Kidney glomerular epithelial cell (primary cell): ENCODE measurements around the gene SIN3A.
"Not testable (repeated sequence)": the region's sequence is repeated elsewhere in the genome, so short reads cannot be mapped to it uniquely, and the experiment has no call there.

ENCODE experiments used
- DNase-seq: peaks from one replicate; lab custom pipeline; 2025; lab: John Stamatoyannopoulos, UW

SIN3A gene

GRCh38 chr15:75333654-75334419, 117.7 kb downstream of the SIN3A start:
- DNase-seq, result not testable (repeated sequence)

DNA sequence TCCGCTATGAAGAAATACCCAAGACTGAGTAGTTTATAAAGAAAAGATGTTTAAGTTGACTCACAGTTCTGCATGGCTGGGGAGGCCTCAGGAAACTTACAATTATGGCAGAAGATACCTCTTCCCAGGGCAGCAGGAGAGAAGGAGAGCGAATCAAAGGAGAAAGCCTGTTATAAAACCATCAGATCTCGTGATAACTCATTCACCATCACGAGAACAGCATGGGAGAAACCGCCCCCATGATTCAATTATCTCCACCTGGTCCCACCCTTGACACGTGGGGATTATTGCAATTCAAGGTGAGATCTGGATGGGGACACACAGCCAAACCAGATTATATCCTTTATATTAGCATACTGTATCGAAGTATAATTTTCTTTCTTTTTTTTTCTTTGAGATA, 119.4 kb downstream of the SIN3A start:
- DNase-seq, result not testable (repeated sequence)

- no peak for DNase-seq
These were observed 121.9 kb downstream of the SIN3A start for GRCh38 chr15:75329571-75329970.

GRCh38 chr15:75328493-75329314, 122.8 kb downstream of the SIN3A start:
- DNase-seq, result no peak

GRCh38 chr15:75327491-75327890, 124.0 kb downstream of the SIN3A start:
- DNase-seq, result no peak

GRCh38 chr15:75327005-75327404, 124.5 kb downstream of the SIN3A start:
- no peak for DNase-seq

GRCh38 chr15:75325922-75326321, 125.6 kb downstream of the SIN3A start:
- DNase-seq, result no peak

DNA sequence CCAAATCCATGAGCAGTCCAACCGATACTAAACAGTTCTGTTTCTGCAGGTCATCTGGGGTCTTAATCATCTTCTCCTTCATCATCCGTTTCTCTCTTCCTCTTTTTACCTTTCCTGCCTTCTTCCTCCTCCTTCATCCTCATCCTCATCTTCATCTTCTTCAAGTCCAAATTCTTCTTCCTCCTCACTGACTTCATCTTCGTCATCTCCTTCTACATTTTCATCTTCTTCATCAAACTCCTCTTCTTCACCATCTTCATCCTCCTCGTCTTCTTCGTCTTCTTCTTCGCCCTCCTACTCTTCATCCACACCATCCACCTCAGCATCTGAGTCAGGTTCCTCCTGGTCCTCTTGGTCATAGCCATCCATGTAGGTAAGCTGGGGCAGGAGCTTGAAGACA, 129.8 kb downstream of the SIN3A start:
- no peak for DNase-seq
